Measurements from ENCODE around the gene EMC8. TPM values are rescaled to one million over a fixed set of nuclear protein-coding genes. Genes with fewer than 3 reads are reported as not detected.

EMC8 gene
- polyA plus RNA-seq, 1 donor (not counting 4 experiments of a cell fraction or from before 2014, with no cell fraction given): 38.5 TPM

GRCh38 chr16:85750146-85750826 is 49.1 kb downstream of the EMC8 start:
- no peak for DNase-seq (ENCODE audit: low read depth, low spot score)

GRCh38 chr16:85749771-85750145 is 49.6 kb downstream of the EMC8 start:
- Histone ChIP-seq H3K27ac (ENCODE audit: control insufficient read depth, insufficient read depth, low read length) (peak overlapping the region; percentile 62), H3K9ac (ENCODE audit: control insufficient read depth, extremely low read depth, insufficient read depth, low read length) (peak overlapping the region; percentile 82), H3K9me3 (ENCODE audit: control insufficient read depth, low read depth, low read length) (no peaks in the 10 kb centered on the region), H4K20me1 (ENCODE audit: control insufficient read depth, extremely low read depth, insufficient read depth, low read length) (peaks cover 12% of the 10 kb centered on the region), H3K4me1 (ENCODE audit: control insufficient read depth, extremely low read depth, insufficient read depth, low read length) (peaks cover 71% of the 10 kb centered on the region), H2AFZ (ENCODE audit: control insufficient read depth, low read length) (no peak overlapping the region), H3K79me2 (ENCODE audit: control insufficient read depth, insufficient read depth, low read length) (peaks cover 39% of the 10 kb centered on the region), H3K27me3 (ENCODE audit: control insufficient read depth, extremely low read depth, insufficient read depth, low read length) (no peaks in the 10 kb centered on the region), H3K9me1 (ENCODE audit: control insufficient read depth, extremely low read depth, insufficient read depth, low read length) (no peaks in the 10 kb centered on the region), H3K4me3 (ENCODE audit: control insufficient read depth in 2 of 3, extremely low read depth in 1 of 3, insufficient read depth in 2 of 3, low read depth in 1 of 3, low read length in 3 of 3) (peak overlapping the region; percentile 75 to 92 (median 80)), H3K36me3 (ENCODE audit: control insufficient read depth in 2 of 2, extremely low read depth in 1 of 2, insufficient read depth in 2 of 2, low read length in 2 of 2) (peaks cover 6 to 18% of the 10 kb centered on the region in 2 experiments), H3K4me2 (ENCODE audit: control insufficient read depth, extremely low read depth, insufficient read depth, low read depth, low read length) (peak overlapping the region; percentile 81)
- TF ChIP-seq CTCF (optimal IDR thresholded peaks at IDR 0.05 in 1 of 3, IDR thresholded peaks at IDR 0.05 in 1 of 3, conservative IDR thresholded peaks at IDR 0.05 in 1 of 3; ENCODE audit: extremely low read depth in 1 of 3, insufficient read depth in 2 of 3, low read length in 3 of 3) (no peak), EZH2 (IDR thresholded peaks at IDR 0.05; ENCODE audit: low read length) (no peak)
- DNase-seq (ENCODE audit: low read depth, low spot score): no peak
- no peak for FAIRE-seq
- dilution Hi-C loops (cut with MboI; ENCODE audit: extremely low pct_ligation_motif_present, low sequenced_read_pairs): no loop called here

More at GRCh38 chr16:85750146-85750826, 49.1 kb downstream of the EMC8 start:
- no peak for FAIRE-seq
- H3K4me2 ChIP-seq (ENCODE audit: control insufficient read depth, extremely low read depth, insufficient read depth, low read depth, low read length): peak overlapping the region; percentile 81
- peaks cover 34% of the 10 kb centered on the region for H3K79me2 ChIP-seq (ENCODE audit: control insufficient read depth, insufficient read depth, low read length)
- TF ChIP-seq EZH2 (IDR thresholded peaks at IDR 0.05; ENCODE audit: low read length): no peak
- peaks cover 3 to 15% of the 10 kb centered on the region in 2 experiments for H3K36me3 ChIP-seq (ENCODE audit: control insufficient read depth in 2 of 2, extremely low read depth in 1 of 2, insufficient read depth in 2 of 2, low read length in 2 of 2)
- H3K27ac ChIP-seq (ENCODE audit: control insufficient read depth, insufficient read depth, low read length): peak overlapping the region; percentile 62
- H3K4me1 ChIP-seq (ENCODE audit: control insufficient read depth, extremely low read depth, insufficient read depth, low read length): peaks cover 69% of the 10 kb centered on the region
- peak overlapping the region; percentile 82 for H3K9ac ChIP-seq (ENCODE audit: control insufficient read depth, extremely low read depth, insufficient read depth, low read length)
- peak overlapping the region; percentile 75 to 92 (median 80) for H3K4me3 ChIP-seq (ENCODE audit: control insufficient read depth in 2 of 3, extremely low read depth in 1 of 3, insufficient read depth in 2 of 3, low read depth in 1 of 3, low read length in 3 of 3)
- dilution Hi-C loops (cut with MboI; ENCODE audit: extremely low pct_ligation_motif_present, low sequenced_read_pairs): no loop called here
- no peak overlapping the region for H2AFZ ChIP-seq (ENCODE audit: control insufficient read depth, low read length)
- H3K9me3 ChIP-seq (ENCODE audit: control insufficient read depth, low read depth, low read length): no peaks in the 10 kb centered on the region
- no peaks in the 10 kb centered on the region for H3K9me1 ChIP-seq (ENCODE audit: control insufficient read depth, extremely low read depth, insufficient read depth, low read length)
- H3K27me3 ChIP-seq (ENCODE audit: control insufficient read depth, extremely low read depth, insufficient read depth, low read length): no peaks in the 10 kb centered on the region
- peaks cover 9% of the 10 kb centered on the region for H4K20me1 ChIP-seq (ENCODE audit: control insufficient read depth, extremely low read depth, insufficient read depth, low read length)
